Caco-2 (cell line): ENCODE measurements around the gene HOXC13. TPM values are rescaled to one million over a fixed set of nuclear protein-coding genes. Genes with fewer than 3 reads are reported as not detected.

Experiments
- BruUV-seq: library from RNA; stranded (reverse); fragments of 400-500 nt; replicated peaks from 2 replicates; lab custom pipeline; 2021; lab: Mats Ljungman, UMichigan
- CTCF ChIA-PET: fragments of 300-600 bp; sonication (Branson Sonifier 250); formaldehyde crosslinking; loops from one replicate; lab custom pipeline; 2022; ENCODE audit warnings: antibody characterized with exemption; lab: Charles Lee
- POLR2A ChIA-PET: fragments of 300-600 bp; sonication (Branson Sonifier 250); formaldehyde crosslinking; loops from one replicate; lab custom pipeline; 2022; ENCODE audit warnings: antibody characterized with exemption; lab: Charles Lee
- DNase-seq, 2 experiments: peaks; one replicate each; pipeline versions ENCODE4 v3.0.0 to v3.0.0-alpha.2; 2020 to 2022
- H3K27me3 ChIP-seq: replicated peaks from 2 replicates; pipeline ENCODE4 v1.6.0; 2011; ENCODE audit warnings: low read length; ENCODE audit not compliant: control insufficient read depth, insufficient read depth
- H3K36me3 ChIP-seq: 2 replicates; pipeline ENCODE4 v1.5.1; 2011; ENCODE audit warnings: low read length; ENCODE audit not compliant: control insufficient read depth, insufficient read depth
- H3K4me1 ChIP-seq: fragments of 250-450 bp; sonication (Bioruptor Pico); 2 replicates; pipeline ENCODE4 v1.5.1; 2020; ENCODE audit warnings: mild to moderate bottlenecking
- H3K4me3 ChIP-seq: 2 replicates; pipeline ENCODE4 v1.5.1; 2011; ENCODE audit warnings: low read depth, mild to moderate bottlenecking, control low read depth, low read length
- H3K9me3 ChIP-seq: fragments of 250-450 bp; sonication (Bioruptor Pico); 2 replicates; pipeline ENCODE4 v1.5.1; 2020; ENCODE audit warnings: mild to moderate bottlenecking, moderate library complexity
- H3K27ac Mint-ChIP-seq: one replicate; pipeline ENCODE4 v1.8.0; 2022; ENCODE audit warnings: mixed read lengths; ENCODE audit not compliant: unreplicated experiment
- H3K27me3 Mint-ChIP-seq: one replicate; pipeline ENCODE4 v1.8.0; 2022; ENCODE audit warnings: mixed read lengths; ENCODE audit not compliant: insufficient read depth, unreplicated experiment
- H3K36me3 Mint-ChIP-seq: one replicate; pipeline ENCODE4 v1.8.0; 2022; ENCODE audit warnings: mild to moderate bottlenecking, mixed read lengths; ENCODE audit not compliant: insufficient read depth, unreplicated experiment
- H3K4me1 Mint-ChIP-seq: one replicate; pipeline ENCODE4 v1.8.0; 2022; ENCODE audit warnings: low read depth, mixed read lengths; ENCODE audit not compliant: unreplicated experiment
- H3K4me3 Mint-ChIP-seq: one replicate; pipeline ENCODE4 v1.8.0; 2022; ENCODE audit warnings: mild to moderate bottlenecking, moderate library complexity, mixed read lengths; ENCODE audit not compliant: unreplicated experiment
- H3K9me3 Mint-ChIP-seq: one replicate; pipeline ENCODE4 v1.8.0; 2022; ENCODE audit warnings: mixed read lengths; ENCODE audit not compliant: unreplicated experiment
- CTCF ChIP-seq, 2 experiments: fragments of 200-600 bp in 1 of 2; IDR thresholded peaks; 1 replicate in 1 of 2; 2 replicates in 1 of 2; pipeline versions ENCODE4 v1.5.1 to v1.8.0; 2011 to 2022; ENCODE audit warnings: antibody characterized with exemption in 1 of 2, control low read depth in 1 of 2, inconsistent platforms in 1 of 2, low read depth in 1 of 2, low read length in 1 of 2, mild to moderate bottlenecking in 1 of 2, moderate library complexity in 1 of 2; ENCODE audit not compliant: insufficient read depth in 1 of 2, severe bottlenecking in 1 of 2, unreplicated experiment in 1 of 2
- intact Hi-C: fragments of 100-400 bp; cut with micrococcal nuclease; formaldehyde crosslinking; loops from one replicate; pipeline ENCODE4 v1.10.0; 2022; ENCODE audit not compliant: unreplicated experiment
- total RNA-seq: library from RNA; stranded (reverse); gene quantifications from 2 replicates; pipeline ENCODE4 v1.2.3, GENCODE V29; 2022

Gene HOXC13
- total RNA-seq, 1 experiment from 2014 or later, result 6.4 TPM

- TF ChIP-seq CTCF (IDR thresholded peaks at IDR 0.05; ENCODE audit: insufficient read depth in 1 of 2, low read depth in 1 of 2, low read length in 1 of 2, severe bottlenecking in 1 of 2, unreplicated experiment in 1 of 2), result peak in 1 of 2 experiments; percentile 28
- Mint-ChIP-seq H3K4me1 (peaks cover 21% of the 10 kb centered on the region), H3K36me3 (peaks cover 9% of the 10 kb centered on the region), H3K27me3 (no peaks in the 10 kb centered on the region), H3K27ac (no peak overlapping the region), H3K9me3 (no peaks in the 10 kb centered on the region), H3K4me3 (peak overlapping the region; percentile 44)
- intact Hi-C loops, result loop anchor here (5.0 kb wide), 1 partner anchor 143 kb away; no protein-coding TSS in a partner anchor
- no TSS peak for BruUV-seq
- POLR2A ChIA-PET, result no interaction called here
- Histone ChIP-seq H3K4me3 (no peak overlapping the region), H3K27me3 (no peaks in the 10 kb centered on the region), H3K36me3 (no peaks in the 10 kb centered on the region), H3K9me3 (no peaks in the 10 kb centered on the region), H3K4me1 (peaks cover 26% of the 10 kb centered on the region)
- CTCF ChIA-PET, result interaction anchor here (0.6 kb wide), 1 partner anchor 13 kb away, joined by 3 read pairs; the partner anchor contains the start of gene HOXC13
- DNase-seq, result no peak
Measured at GRCh38 chr12:53950437-53950773, 11.8 kb downstream of the HOXC13 start.

GRCh38 chr12:53950789-53951576, 12.4 kb downstream of the HOXC13 start:
- Histone ChIP-seq H3K27me3 (no peaks in the 10 kb centered on the region), H3K4me1 (peaks cover 31% of the 10 kb centered on the region), H3K4me3 (no peak overlapping the region), H3K36me3 (no peaks in the 10 kb centered on the region), H3K9me3 (no peaks in the 10 kb centered on the region)
- H3K9me3 Mint-ChIP-seq, result no peaks in the 10 kb centered on the region
- H3K27ac Mint-ChIP-seq, result no peak overlapping the region
- H3K4me3 Mint-ChIP-seq, result no peak overlapping the region
- no peak for DNase-seq
- intact Hi-C loops, result loop anchor here (5.0 kb wide), 1 partner anchor 144 kb away; no protein-coding TSS in a partner anchor
- ChIA-PET POLR2A (interaction anchor here (0.6 to 1.1 kb wide), 2 partner anchors 11 to 15 kb away, joined by 3 to 5 read pairs; no protein-coding TSS in a partner anchor), CTCF (interaction anchor here (0.6 to 2.3 kb wide), 3 partner anchors 11 to 82 kb away, joined by 3 to 18 read pairs (median 3); partner anchors contain the start of genes HOXC13 and HOXC5)
- no TSS peak for BruUV-seq
- H3K4me1 Mint-ChIP-seq, result peaks cover 21% of the 10 kb centered on the region
- TF ChIP-seq CTCF (IDR thresholded peaks at IDR 0.05; ENCODE audit: insufficient read depth in 1 of 2, low read depth in 1 of 2, low read length in 1 of 2, severe bottlenecking in 1 of 2, unreplicated experiment in 1 of 2), result no peak
- no peaks in the 10 kb centered on the region for H3K27me3 Mint-ChIP-seq
- peaks cover 9% of the 10 kb centered on the region for H3K36me3 Mint-ChIP-seq

- ChIA-PET POLR2A (interaction anchor here (0.6 to 1.1 kb wide), 2 partner anchors 12 to 16 kb away, joined by 3 to 5 read pairs; no protein-coding TSS in a partner anchor), CTCF (interaction anchor here (0.7 to 2.3 kb wide), 4 partner anchors 12 to 81 kb away, joined by 3 to 18 read pairs (median 4); partner anchors contain the start of genes HOXC10, HOXC13 and HOXC5)
- DNase-seq, result no peak
- no TSS peak for BruUV-seq
- Mint-ChIP-seq H3K4me3 (no peak overlapping the region), H3K27me3 (no peaks in the 10 kb centered on the region), H3K4me1 (peaks cover 21% of the 10 kb centered on the region), H3K27ac (no peak overlapping the region), H3K36me3 (peaks cover 9% of the 10 kb centered on the region), H3K9me3 (no peaks in the 10 kb centered on the region)
- no peaks in the 10 kb centered on the region for H3K9me3 ChIP-seq
- H3K4me1 ChIP-seq, result peaks cover 31% of the 10 kb centered on the region
- intact Hi-C loops, result loop anchor here (5.0 kb wide), 1 partner anchor 144 kb away; no protein-coding TSS in a partner anchor
- no peak for TF ChIP-seq CTCF (IDR thresholded peaks at IDR 0.05; ENCODE audit: insufficient read depth in 1 of 2, low read depth in 1 of 2, low read length in 1 of 2, severe bottlenecking in 1 of 2, unreplicated experiment in 1 of 2)
- H3K27me3 ChIP-seq, result no peaks in the 10 kb centered on the region
- no peak overlapping the region for H3K4me3 ChIP-seq
- no peaks in the 10 kb centered on the region for H3K36me3 ChIP-seq
Measured at GRCh38 chr12:53951577-53952334, 13.1 kb downstream of the HOXC13 start.
